IMR-90 (cell line): ENCODE measurements around the gene SPACA7. TPM values are rescaled to one million over a fixed set of nuclear protein-coding genes. Genes with fewer than 3 reads are reported as not detected.

Experiments
- ATAC-seq: fragments of 200-7000 bp; cut with Tn5 transposase; 2 replicates; pipeline ENCODE4 v1.9.1; 2020; ENCODE audit warnings: low read depth, mild to moderate bottlenecking, moderate library complexity
- BruUV-seq: library from RNA; stranded (reverse); fragments of 400-500 nt; replicated peaks from 2 replicates; lab custom pipeline; 2021; lab: Mats Ljungman, UMichigan
- CTCF ChIA-PET: fragments of 300-600 bp; formaldehyde crosslinking; extraction: SDS; loops from one replicate; lab custom pipeline; 2021; ENCODE audit warnings: antibody characterized with exemption; lab: Yijun Ruan, JAX
- POLR2A ChIA-PET: fragments of 300-600 bp; sonication (Branson Sonifier 250); formaldehyde crosslinking; loops from one replicate; lab custom pipeline; 2022; ENCODE audit warnings: antibody characterized with exemption; ENCODE audit not compliant: unreplicated experiment; lab: Charles Lee
- DNase-seq: peaks from one replicate; pipeline ENCODE4 v3.0.0; 2013
- H2AFZ ChIP-seq: replicated peaks from 2 replicates; pipeline ENCODE3; 2013; ENCODE audit warnings: low read length, mild to moderate bottlenecking; ENCODE audit not compliant: poor library complexity
- H2AK5ac ChIP-seq: 2 replicates; pipeline ENCODE4 v1.6.1; 2013; ENCODE audit warnings: low read depth, low read length, inconsistent platforms
- H2AK9ac ChIP-seq: replicated peaks from 2 replicates; pipeline ENCODE3; 2013; ENCODE audit warnings: mild to moderate bottlenecking, low read depth, low read length, moderate library complexity; ENCODE audit not compliant: poor library complexity
- H2BK120ac ChIP-seq: 2 replicates; pipeline ENCODE4 v1.6.1; 2013; ENCODE audit warnings: low read depth, low read length, inconsistent platforms
- H2BK15ac ChIP-seq: 3 replicates; pipeline ENCODE4 v1.6.1; 2013; ENCODE audit warnings: low read depth, low read length, inconsistent platforms
- H2BK20ac ChIP-seq: 2 replicates; pipeline ENCODE4 v1.6.1; 2013; ENCODE audit warnings: low read depth, mild to moderate bottlenecking, inconsistent platforms, low read length, moderate library complexity
- H2BK5ac ChIP-seq: 2 replicates; pipeline ENCODE4 v1.6.1; 2013; ENCODE audit warnings: mild to moderate bottlenecking, low read depth, low read length, inconsistent platforms; ENCODE audit not compliant: poor library complexity, severe bottlenecking
- H3K14ac ChIP-seq: replicated peaks from 2 replicates; pipeline ENCODE4 v1.6.1; 2013; ENCODE audit warnings: low read depth, low read length, inconsistent platforms
- H3K18ac ChIP-seq: 2 replicates; pipeline ENCODE4 v1.6.1; 2013; ENCODE audit warnings: low read depth, low read length, control low read depth
- H3K23ac ChIP-seq: 2 replicates; pipeline ENCODE4 v1.6.1; 2013; ENCODE audit warnings: low read depth, low read length, inconsistent platforms
- H3K27ac ChIP-seq: 2 replicates; pipeline ENCODE4 v1.5.1; 2013; ENCODE audit warnings: mild to moderate bottlenecking, control low read depth, low read length; ENCODE audit not compliant: insufficient read depth
- H3K27me3 ChIP-seq: 2 replicates; pipeline ENCODE4 v1.6.1; 2013; ENCODE audit warnings: low read length; ENCODE audit not compliant: control insufficient read depth, insufficient read depth
- H3K36me3 ChIP-seq: 2 replicates; pipeline ENCODE4 v1.6.1; 2013; ENCODE audit warnings: low read length, mixed read lengths; ENCODE audit not compliant: control insufficient read depth, insufficient read depth
- H3K4ac ChIP-seq: 2 replicates; pipeline ENCODE4 v1.6.1; 2013; ENCODE audit warnings: low read depth, low read length, inconsistent platforms
- H3K4me1 ChIP-seq: 2 replicates; pipeline ENCODE4 v1.6.1; 2013; ENCODE audit warnings: low read length, mixed read lengths; ENCODE audit not compliant: control insufficient read depth, insufficient read depth
- H3K4me2 ChIP-seq: 2 replicates; pipeline ENCODE4 v1.6.1; 2013; ENCODE audit warnings: low read depth, mild to moderate bottlenecking, control low read depth, low read length, moderate library complexity
- H3K4me3 ChIP-seq: 2 replicates; pipeline ENCODE4 v1.5.1; 2013; ENCODE audit warnings: low read depth, mild to moderate bottlenecking, control low read depth, low read length, moderate library complexity; ENCODE audit not compliant: insufficient read depth
- H3K56ac ChIP-seq: 2 replicates; pipeline ENCODE4 v1.6.1; 2013; ENCODE audit warnings: low read length, inconsistent platforms; ENCODE audit not compliant: insufficient read depth; ENCODE audit errors: extremely low read depth
- H3K79me1 ChIP-seq, 2 experiments: 2 replicates each; pipeline ENCODE4 v1.6.1; 2013; ENCODE audit warnings: low read length in 2 of 2, inconsistent platforms in 1 of 2, low read depth in 1 of 2
- H3K9ac ChIP-seq: 2 replicates; pipeline ENCODE4 v1.6.1; 2013; ENCODE audit warnings: low read depth, low read length, control low read depth
- H3K9me1 ChIP-seq: 2 replicates; pipeline ENCODE4 v1.6.1; 2013; ENCODE audit warnings: low read length, inconsistent platforms; ENCODE audit not compliant: insufficient read depth
- H3K9me3 ChIP-seq: 2 replicates; pipeline ENCODE4 v1.6.1; 2013; ENCODE audit warnings: low read length; ENCODE audit not compliant: control insufficient read depth, insufficient read depth
- H4K20me1 ChIP-seq: 2 replicates; pipeline ENCODE4 v1.6.1; 2013; ENCODE audit warnings: low read length, inconsistent platforms; ENCODE audit not compliant: insufficient read depth
- H4K5ac ChIP-seq: 2 replicates; pipeline ENCODE4 v1.6.1; 2013; ENCODE audit warnings: mild to moderate bottlenecking, low read depth, low read length, control low read depth
- H4K8ac ChIP-seq, 2 experiments: 2 replicates each; pipeline ENCODE4 v1.6.1; 2013; ENCODE audit warnings: low read depth in 2 of 2, low read length in 2 of 2, control low read depth in 1 of 2, inconsistent platforms in 1 of 2
- H4K91ac ChIP-seq: 2 replicates; pipeline ENCODE4 v1.6.1; 2013; ENCODE audit warnings: low read depth, low read length, inconsistent platforms; ENCODE audit not compliant: insufficient read depth
- BHLHE40 ChIP-seq: fragments of 150-350 bp; IDR thresholded peaks from 2 replicates; pipeline ENCODE4 v1.6.1; 2016; ENCODE audit warnings: mild to moderate bottlenecking, low read depth, low read length
- CEBPB ChIP-seq: IDR thresholded peaks from 2 replicates; pipeline ENCODE4 v1.6.1; 2012; ENCODE audit warnings: low read depth, low read length, improper control_type of control experiment
- CHD1 ChIP-seq: IDR thresholded peaks from 2 replicates; pipeline ENCODE4 v1.6.1; 2012; ENCODE audit warnings: low read depth, low read length, improper control_type of control experiment
- CTCF ChIP-seq: conservative IDR thresholded peaks from 2 replicates; pipeline ENCODE4 v1.5.1; 2012; ENCODE audit warnings: mild to moderate bottlenecking, low read depth, low read length, improper control_type of control experiment
- ELK1 ChIP-seq: fragments of 150-350 bp; IDR thresholded peaks from 2 replicates; pipeline ENCODE4 v1.6.1; 2016; ENCODE audit warnings: low read depth, mild to moderate bottlenecking, low read length, moderate library complexity, borderline replicate concordance
- FOS ChIP-seq: fragments of 150-350 bp; IDR thresholded peaks from 2 replicates; pipeline ENCODE4 v1.6.1; 2016; ENCODE audit warnings: low read depth, low read length
- MAFK ChIP-seq: IDR thresholded peaks from 2 replicates; pipeline ENCODE4 v1.6.1; 2012; ENCODE audit warnings: low read depth, low read length, improper control_type of control experiment
- MAZ ChIP-seq: IDR thresholded peaks from 2 replicates; pipeline ENCODE4 v1.6.1; 2012; ENCODE audit warnings: low read depth, mild to moderate bottlenecking, low read length, improper control_type of control experiment, moderate library complexity, borderline replicate concordance
- MXI1 ChIP-seq: IDR thresholded peaks from 2 replicates; pipeline ENCODE4 v1.6.1; 2012; ENCODE audit warnings: low read depth, mild to moderate bottlenecking, low read length, moderate library complexity, borderline replicate concordance
- NFE2L2 ChIP-seq: fragments of 150-350 bp; IDR thresholded peaks from 2 replicates; pipeline ENCODE4 v1.6.1; 2016; ENCODE audit warnings: low read depth, mild to moderate bottlenecking, low read length
- POLR2A ChIP-seq: IDR thresholded peaks from 2 replicates; pipeline ENCODE4 v1.6.1; 2012; ENCODE audit warnings: mild to moderate bottlenecking, low read depth, low read length
- RAD21 ChIP-seq: IDR thresholded peaks from 2 replicates; pipeline ENCODE4 v1.6.1; 2012; ENCODE audit warnings: low read length, improper control_type of control experiment
- RCOR1 ChIP-seq: IDR thresholded peaks from 2 replicates; pipeline ENCODE4 v1.6.1; 2012; ENCODE audit warnings: mild to moderate bottlenecking, low read length, improper control_type of control experiment; ENCODE audit not compliant: insufficient replicate concordance
- RFX5 ChIP-seq: IDR thresholded peaks from 2 replicates; pipeline ENCODE4 v1.8.0; 2012; ENCODE audit warnings: low read depth, mild to moderate bottlenecking, low read length, moderate library complexity
- SMC3 ChIP-seq: fragments of 150-350 bp; IDR thresholded peaks from 2 replicates; pipeline ENCODE4 v1.6.1; 2016; ENCODE audit warnings: low read depth, mild to moderate bottlenecking, antibody characterized with exemption, low read length, moderate library complexity
- WGBS, 2 experiments: methylation state at CpG; one replicate each; pipeline versions ENCODE4 v1.1.5 to v1.1.7; 2013; ENCODE audit warnings: missing lambda C conversion rate in 2 of 2; ENCODE audit not compliant: insufficient read length in 1 of 2; ENCODE audit errors: extremely low coverage in 2 of 2; 5-methylcytosine and 5-hydroxymethylcytosine counted together
- dilution Hi-C: fragments of 300-500 bp; cut with HindIII; formaldehyde crosslinking; loops from one replicate; pipeline ENCODE4 v1.14.3; 2018; ENCODE audit warnings: low sequenced_read_pairs; ENCODE audit not compliant: unreplicated experiment
- in situ Hi-C: fragments of 300-500 bp; cut with MboI; formaldehyde crosslinking; loops from 3 replicates; pipeline ENCODE4 v1.14.3; 2019; ENCODE audit warnings: low sequenced_read_pairs, inconsistent platforms, mixed read lengths
- intact Hi-C: fragments of 100-400 bp; cut with micrococcal nuclease; formaldehyde crosslinking; loops from 2 replicates; pipeline ENCODE4 v1.10.0; 2022
- polyA plus RNA-seq, 3 experiments: library from polyadenylated mRNA; depleted of rRNA; stranded (reverse); fragments of >200 nt; gene quantifications; 2 replicates each; pipeline ENCODE4 v1.2.3, GENCODE V29; 2012; ENCODE audit warnings: low replicate concordance in 1 of 3
- total RNA-seq: library from RNA; depleted of rRNA; stranded (reverse); fragments of >200 nt; gene quantifications from 2 replicates; pipeline ENCODE4 v1.2.3, GENCODE V29; 2012
- TF ChIP-seq, protein P1 (sequence below): fragments of 150-350 bp; IDR thresholded peaks from 2 replicates; pipeline ENCODE4 v1.6.1; 2017; ENCODE audit warnings: mild to moderate bottlenecking, antibody characterized with exemption, low read length, low read depth

SPACA7 gene
- total and polyA plus RNA-seq, 2 of the 4 experiments (the other 2 are of a cell fraction): not detected

DNA sequence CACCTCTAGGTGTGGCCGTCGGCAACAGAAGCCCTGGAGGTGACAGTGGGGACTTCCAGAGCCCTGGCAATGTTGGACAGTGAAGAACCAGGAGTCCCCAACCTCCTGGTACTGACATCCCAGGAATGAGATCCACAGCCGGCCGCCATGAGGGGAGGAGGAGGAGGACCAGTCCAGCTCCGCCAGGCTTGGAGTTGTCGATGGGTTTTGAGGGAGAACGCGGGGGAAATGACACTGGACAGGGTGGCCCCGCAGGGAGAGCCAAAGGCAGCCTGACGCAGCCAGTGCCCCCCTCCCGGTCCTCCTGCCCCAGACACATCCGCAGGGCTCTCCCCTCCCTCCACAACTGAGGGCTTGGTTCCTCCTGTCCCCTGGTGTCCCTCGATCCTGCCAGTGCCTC, 57.9 kb downstream of the SPACA7 start:
- CTCF ChIA-PET: no interaction called here
- in situ Hi-C loops (no loop called here), dilution Hi-C loops (no loop called here), intact Hi-C loops (loop anchor here (10.0 kb wide), 1 partner anchor 1489 kb away; no protein-coding TSS in a partner anchor)
- no peak overlapping the region for H2AFZ ChIP-seq
- TF ChIP-seq ELK1: no peak
- no peak for TF ChIP-seq NFE2L2
- TF ChIP-seq RCOR1: no peak
- TF ChIP-seq, protein P1, sequence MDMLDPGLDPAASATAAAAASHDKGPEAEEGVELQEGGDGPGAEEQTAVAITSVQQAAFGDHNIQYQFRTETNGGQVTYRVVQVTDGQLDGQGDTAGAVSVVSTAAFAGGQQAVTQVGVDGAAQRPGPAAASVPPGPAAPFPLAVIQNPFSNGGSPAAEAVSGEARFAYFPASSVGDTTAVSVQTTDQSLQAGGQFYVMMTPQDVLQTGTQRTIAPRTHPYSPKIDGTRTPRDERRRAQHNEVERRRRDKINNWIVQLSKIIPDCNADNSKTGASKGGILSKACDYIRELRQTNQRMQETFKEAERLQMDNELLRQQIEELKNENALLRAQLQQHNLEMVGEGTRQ: no peak
- no peak for TF ChIP-seq BHLHE40
- TF ChIP-seq RFX5: no peak
- no peak for TF ChIP-seq MXI1
- no peak for TF ChIP-seq CTCF
- no peak for TF ChIP-seq POLR2A
- no peak for TF ChIP-seq MAZ
- TF ChIP-seq FOS: no peak
- TF ChIP-seq CEBPB: no peak
- no peak for TF ChIP-seq RAD21
- TF ChIP-seq SMC3: no peak
- TF ChIP-seq CHD1: no peak
- no peak for TF ChIP-seq MAFK
- no peak overlapping the region for H3K27ac ChIP-seq
- no peak overlapping the region for H4K8ac ChIP-seq
- no peak overlapping the region for H3K14ac ChIP-seq
- no peak overlapping the region for H4K91ac ChIP-seq
- 85% methylated on average over 4 of the region's 13 CpGs; no CpG with 5 or more reads in 1 of the 2 experiments for WGBS, 2 experiments
- no peak overlapping the region for H2BK120ac ChIP-seq
- H2BK5ac ChIP-seq: no peak overlapping the region
- H2BK20ac ChIP-seq: no peak overlapping the region
- DNase-seq: no peak
- no peak overlapping the region for H3K4me3 ChIP-seq
- H2AK9ac ChIP-seq: no peak overlapping the region
- H3K56ac ChIP-seq: no peak overlapping the region
- BruUV-seq: no TSS peak
- no peak for ATAC-seq
- H3K9me3 ChIP-seq: peaks cover 1% of the 10 kb centered on the region; the same call in 1 of the 2 replicates
- no peak overlapping the region for H2AK5ac ChIP-seq
- H3K4ac ChIP-seq: no peak overlapping the region
- no peaks in the 10 kb centered on the region for H3K27me3 ChIP-seq
- no peaks in the 10 kb centered on the region for H3K4me1 ChIP-seq
- no peak overlapping the region for H3K4me2 ChIP-seq
- H4K5ac ChIP-seq: no peak overlapping the region
- no peaks in the 10 kb centered on the region for H4K20me1 ChIP-seq
- H3K9ac ChIP-seq: no peak overlapping the region
- POLR2A ChIA-PET: no interaction called here
- no peak overlapping the region for H3K23ac ChIP-seq
- no peaks in the 10 kb centered on the region for H3K9me1 ChIP-seq
- H2BK15ac ChIP-seq: no peak overlapping the region
- no peaks in the 10 kb centered on the region for H3K36me3 ChIP-seq
- H3K18ac ChIP-seq: no peak overlapping the region
- no peaks in the 10 kb centered on the region for H3K79me1 ChIP-seq
